ENCODE data around the gene LHX4. TPM values are rescaled to one million over a fixed set of nuclear protein-coding genes. Genes with fewer than 3 reads are reported as not detected.

The LHX4 gene
- not detected for total RNA-seq

DNA sequence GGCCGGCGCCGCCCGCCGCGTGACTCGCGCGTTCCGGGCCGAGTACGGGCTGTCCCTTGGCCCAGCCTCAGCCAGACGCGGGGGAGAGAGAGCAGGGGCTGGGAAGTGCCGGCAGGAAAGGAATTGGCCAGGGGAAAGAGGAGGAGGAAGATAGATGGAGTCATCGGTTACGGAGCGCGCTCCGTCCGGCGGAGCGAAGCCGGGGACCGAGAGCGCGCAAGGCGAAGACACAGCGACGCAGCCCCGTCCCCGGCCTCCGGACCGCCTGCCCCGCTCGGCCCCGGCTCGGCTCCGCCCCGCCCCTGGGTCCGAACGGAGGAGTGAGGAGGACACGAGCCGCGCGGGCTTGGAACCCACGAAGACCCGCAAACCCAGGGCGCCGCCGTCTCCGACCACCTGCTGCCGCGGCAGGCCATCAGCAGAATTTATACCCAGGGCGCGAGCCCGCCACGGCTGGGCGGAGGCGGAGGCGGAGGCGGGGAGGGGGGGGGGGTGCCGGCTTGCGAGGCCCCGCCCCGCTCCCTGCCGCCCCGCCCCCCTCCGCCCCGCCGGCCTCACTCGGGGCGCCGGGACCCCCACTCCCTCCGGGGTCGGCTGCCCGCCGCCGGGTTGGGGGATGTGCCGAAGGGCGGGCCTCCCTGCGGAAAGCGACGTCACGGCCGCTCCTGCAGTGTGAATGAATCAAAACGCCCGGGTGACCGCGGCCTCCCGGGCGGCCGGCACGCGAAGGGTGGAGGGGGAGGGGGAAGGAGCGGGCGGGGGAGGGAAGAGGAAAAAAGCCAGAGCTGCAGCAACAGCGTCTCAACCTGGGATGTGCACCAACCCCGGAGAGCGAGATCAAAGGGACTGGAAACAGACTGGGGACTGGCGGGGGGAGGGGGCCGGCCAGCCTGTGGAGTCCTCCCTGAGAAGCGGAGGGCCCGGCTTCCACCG is at the start of gene LHX4:
Gene LHX4, plus strand, starts transcription at position 782 of the 933 bp plus-strand sequence. CDS start 266 bp downstream, outside the sequence.
- 0 to 1% methylated on average over 42 to 91 of the region's 105 CpGs for WGBS, 2 donors

DNA sequence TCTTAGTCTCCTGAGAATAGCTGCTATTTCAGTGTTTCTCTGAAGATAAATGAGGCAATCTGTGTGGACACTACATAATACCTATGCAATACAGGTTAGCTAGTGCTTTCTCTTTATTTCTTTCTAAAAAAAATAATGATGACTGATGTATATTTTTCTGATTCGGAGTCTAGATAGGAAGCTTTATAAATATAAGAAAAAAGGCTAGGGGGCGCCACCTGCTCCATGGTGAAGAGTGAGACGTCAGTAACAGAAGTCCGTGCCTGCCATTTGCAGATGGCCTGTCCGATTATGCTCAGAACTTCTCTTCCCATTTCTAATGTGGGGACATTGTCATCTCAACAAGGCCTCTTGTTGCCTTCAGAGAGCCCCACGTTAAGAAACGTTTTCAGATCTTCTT is 49.0 kb upstream of the LHX4 start:
- WGBS, 2 donors = 78 to 82% methylated on average over 7 of the region's 7 CpGs
- TF ChIP-seq, protein P1, sequence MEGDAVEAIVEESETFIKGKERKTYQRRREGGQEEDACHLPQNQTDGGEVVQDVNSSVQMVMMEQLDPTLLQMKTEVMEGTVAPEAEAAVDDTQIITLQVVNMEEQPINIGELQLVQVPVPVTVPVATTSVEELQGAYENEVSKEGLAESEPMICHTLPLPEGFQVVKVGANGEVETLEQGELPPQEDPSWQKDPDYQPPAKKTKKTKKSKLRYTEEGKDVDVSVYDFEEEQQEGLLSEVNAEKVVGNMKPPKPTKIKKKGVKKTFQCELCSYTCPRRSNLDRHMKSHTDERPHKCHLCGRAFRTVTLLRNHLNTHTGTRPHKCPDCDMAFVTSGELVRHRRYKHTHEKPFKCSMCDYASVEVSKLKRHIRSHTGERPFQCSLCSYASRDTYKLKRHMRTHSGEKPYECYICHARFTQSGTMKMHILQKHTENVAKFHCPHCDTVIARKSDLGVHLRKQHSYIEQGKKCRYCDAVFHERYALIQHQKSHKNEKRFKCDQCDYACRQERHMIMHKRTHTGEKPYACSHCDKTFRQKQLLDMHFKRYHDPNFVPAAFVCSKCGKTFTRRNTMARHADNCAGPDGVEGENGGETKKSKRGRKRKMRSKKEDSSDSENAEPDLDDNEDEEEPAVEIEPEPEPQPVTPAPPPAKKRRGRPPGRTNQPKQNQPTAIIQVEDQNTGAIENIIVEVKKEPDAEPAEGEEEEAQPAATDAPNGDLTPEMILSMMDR (IDR thresholded peaks at IDR 0.05) = peak in 5 of 7 experiments; percentile 8 to 26 (median 13)
- TF ChIP-seq POLR2A (IDR thresholded peaks at IDR 0.05) = no peak
- Histone ChIP-seq H3K27ac (no peak overlapping the region), H3K4me3 (no peak overlapping the region), H3K9me3 (no peaks in the 10 kb centered on the region), H3K27me3 (no peaks in the 10 kb centered on the region), H3K4me1 (no peaks in the 10 kb centered on the region), H3K36me3 (replicated peaks in 1 of 2; ENCODE audit: insufficient read depth in 1 of 2, low read depth in 2 of 2) (peaks cover 0 to 6% of the 10 kb centered on the region in 2 donors)
- DNase-seq = peak in 2 of 4 donors; percentile 8 to 21
- intact Hi-C loops (cut with DNase I) = no loop called here
- ATAC-seq = no peak

More for the DNA sequence above, at the start of gene LHX4:
- Histone ChIP-seq H3K4me1 (peaks cover 47% of the 10 kb centered on the region), H3K9me3 (no peaks in the 10 kb centered on the region), H3K36me3 (replicated peaks in 1 of 2; ENCODE audit: insufficient read depth in 1 of 2, low read depth in 2 of 2) (no peaks in the 10 kb centered on the region), H3K4me3 (peak within 1 kb of the TSS; percentile 15 to 56), H3K27ac (no peak within 1 kb of the TSS), H3K27me3 (peaks cover 0 to 64% of the 10 kb centered on the region in 2 donors)
- ATAC-seq (peak; percentile 49), DNase-seq (peak in 1 of 4 donors; percentile 34)
- TF ChIP-seq, protein P1 (IDR thresholded peaks at IDR 0.05) = no peak
- intact Hi-C loops (cut with DNase I) = no loop called here

DNA sequence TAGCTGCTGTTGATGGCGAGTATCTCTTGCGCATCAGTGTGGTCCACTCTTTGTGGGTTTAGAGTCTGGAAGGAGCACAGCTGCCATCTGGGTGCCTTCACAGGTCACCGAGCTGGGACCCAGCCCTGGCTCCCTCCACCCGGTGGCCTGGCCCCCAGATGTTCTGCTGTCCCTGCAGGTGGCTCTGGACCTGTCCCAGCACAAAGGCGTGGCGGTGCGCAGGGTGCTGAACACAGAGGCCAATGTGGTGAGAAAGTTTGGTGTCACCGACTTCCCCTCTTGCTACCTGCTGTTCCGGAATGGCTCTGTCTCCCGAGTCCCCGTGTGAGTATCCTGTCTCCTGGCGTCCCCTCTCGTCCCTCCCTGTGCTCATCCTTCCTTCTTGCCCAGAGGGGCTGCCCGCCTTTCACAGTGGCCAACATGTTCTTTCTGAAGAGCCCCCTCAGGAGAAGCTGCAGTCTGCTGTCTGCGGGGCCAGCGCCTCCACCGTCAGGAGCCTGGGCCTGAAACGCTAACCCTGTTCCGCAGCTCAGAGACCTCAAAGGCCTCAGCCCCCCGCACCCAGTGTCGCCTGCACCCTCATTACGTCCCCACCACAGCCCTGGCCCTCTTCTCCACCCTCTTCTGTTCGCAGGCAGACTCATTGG is 47.9 kb upstream of the LHX4 start:
- H3K4me3 ChIP-seq = no peak overlapping the region
- DNase-seq = no peak
- H3K27ac ChIP-seq = no peak overlapping the region
- H3K36me3 ChIP-seq (replicated peaks in 1 of 2; ENCODE audit: insufficient read depth in 1 of 2, low read depth in 2 of 2) = peaks cover 0 to 6% of the 10 kb centered on the region in 2 donors
- H3K27me3 ChIP-seq = no peaks in the 10 kb centered on the region
- intact Hi-C loops (cut with DNase I) = no loop called here
- 91 to 95% methylated on average over 19 to 23 of the region's 23 CpGs for WGBS, 2 donors
- ATAC-seq = no peak
- H3K9me3 ChIP-seq = no peaks in the 10 kb centered on the region
- TF ChIP-seq, protein P1 (IDR thresholded peaks at IDR 0.05) = no peak
- no peak for TF ChIP-seq POLR2A (IDR thresholded peaks at IDR 0.05)
- no peaks in the 10 kb centered on the region for H3K4me1 ChIP-seq

DNA sequence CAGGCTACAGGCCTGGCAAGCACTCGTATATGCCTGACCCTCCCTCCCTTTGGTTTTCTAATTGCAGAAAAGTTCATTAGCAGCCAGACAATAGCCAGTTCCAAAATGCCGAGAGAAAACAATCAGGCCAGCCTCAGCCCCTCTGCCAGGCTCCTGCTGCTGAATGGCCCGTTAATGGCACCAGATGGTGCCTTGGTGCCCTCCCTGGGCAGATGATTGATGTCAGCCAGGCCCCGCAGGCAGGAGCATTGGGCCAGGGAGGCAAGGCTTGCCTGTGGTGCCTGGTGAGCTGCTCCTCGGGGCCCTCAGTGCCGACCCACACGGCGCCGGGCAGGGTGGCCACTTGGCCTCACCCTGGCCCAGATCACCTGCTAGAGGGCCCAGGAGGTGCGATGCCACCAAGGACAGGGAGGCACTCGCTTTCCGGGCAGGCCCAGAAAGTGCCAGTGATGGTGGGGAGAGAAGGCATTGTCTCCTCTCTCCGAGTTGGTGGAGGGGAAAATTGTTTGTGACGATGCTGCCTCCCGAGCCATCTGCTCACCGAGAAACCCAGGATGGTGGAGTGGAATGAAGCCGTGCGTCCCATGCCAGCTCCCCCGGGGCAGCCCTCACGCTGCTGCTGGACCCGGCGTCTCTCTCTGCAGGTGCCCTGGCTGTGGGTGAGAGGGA is 47.3 kb upstream of the LHX4 start:
- 85 to 86% methylated on average over 12 to 21 of the region's 22 CpGs for WGBS, 2 donors
- H3K4me1 ChIP-seq = no peaks in the 10 kb centered on the region
- no peaks in the 10 kb centered on the region for H3K9me3 ChIP-seq
- ATAC-seq = no peak
- H3K27me3 ChIP-seq = no peaks in the 10 kb centered on the region
- H3K4me3 ChIP-seq = no peak overlapping the region
- peaks cover 0 to 6% of the 10 kb centered on the region in 2 donors for H3K36me3 ChIP-seq (replicated peaks in 1 of 2; ENCODE audit: insufficient read depth in 1 of 2, low read depth in 2 of 2)
- intact Hi-C loops (cut with DNase I) = no loop called here
- H3K27ac ChIP-seq = no peak overlapping the region
- DNase-seq = peak in 1 of 4 donors; percentile 2
- TF ChIP-seq, protein P1 (IDR thresholded peaks at IDR 0.05) = no peak
- no peak for TF ChIP-seq POLR2A (IDR thresholded peaks at IDR 0.05)

All from body of pancreas (tissue), 4 donors.